Heart right ventricle (tissue), 16 donors: ENCODE data around the gene GMDS. TPM values are rescaled to one million over a fixed set of nuclear protein-coding genes. Genes with fewer than 3 reads are reported as not detected.

Experiments used
- ATAC-seq, 8 donors: fragments of 200-7000 bp; cut with Tn5 transposase; one replicate each; pipeline ENCODE4 v1.9.1; 2020; ENCODE audit warnings: mild to moderate bottlenecking in 8 of 8, moderate library complexity in 8 of 8, moderate number of reproducible peaks in 1 of 8
- DNase-seq, 2 donors: peaks; one replicate each; pipeline ENCODE4 v3.0.0-alpha.2; 2020
- H3K27ac ChIP-seq, 10 donors: fragments of 200-600 bp; sonication (generic) in 2 of 10; one replicate each; pipeline versions ENCODE4 v1.5.0 to v1.8.0; 2020 to 2022; ENCODE audit warnings: mild to moderate bottlenecking in 3 of 10
- H3K27me3 ChIP-seq, 7 donors: fragments of 200-600 bp; one replicate each; pipeline ENCODE4 v1.8.0; 2021 to 2022; ENCODE audit warnings: mild to moderate bottlenecking in 2 of 7
- H3K36me3 ChIP-seq, 9 donors: fragments of 200-600 bp; sonication (generic) in 1 of 9; one replicate each; pipeline versions ENCODE4 v1.5.0 to v1.8.0; 2020 to 2022; ENCODE audit warnings: mild to moderate bottlenecking in 2 of 9
- H3K4me1 ChIP-seq, 9 donors: fragments of 200-600 bp; sonication (generic) in 1 of 9; one replicate each; pipeline versions ENCODE4 v1.5.0 to v1.8.0; 2020 to 2022; ENCODE audit warnings: mild to moderate bottlenecking in 4 of 9
- H3K4me3 ChIP-seq, 10 donors: fragments of 200-600 bp; sonication (generic) in 2 of 10; one replicate each; pipeline versions ENCODE4 v1.5.0 to v1.8.0; 2020 to 2022; ENCODE audit warnings: mild to moderate bottlenecking in 7 of 10, moderate library complexity in 2 of 10
- H3K9me3 ChIP-seq, 11 donors: fragments of 200-600 bp in 10 of 11; sonication (generic) in 2 of 11; one replicate each; pipeline versions ENCODE4 v1.5.0 to v1.8.0; 2013 to 2022; ENCODE audit warnings: mild to moderate bottlenecking in 2 of 11, control low read depth in 1 of 11, moderate library complexity in 1 of 11
- CTCF ChIP-seq, 9 donors: fragments of 200-600 bp; sonication (generic) in 2 of 9; IDR thresholded peaks; one replicate each; pipeline versions ENCODE4 v1.5.0 to v1.8.0; 2021 to 2022; ENCODE audit warnings: antibody characterized with exemption in 9 of 9, mild to moderate bottlenecking in 5 of 9, moderate library complexity in 1 of 9
- WGBS, 2 donors: extraction: QIAGEN DNeasy Blood & Tissue Kit; methylation state at CpG; one replicate each; pipeline ENCODE4 v1.1.7; 2013; ENCODE audit warnings: inconsistent platforms in 1 of 2; 5-methylcytosine and 5-hydroxymethylcytosine counted together
- intact Hi-C, 10 donors: fragments of 100-400 bp; cut with DNase I; formaldehyde crosslinking; loops; one replicate each; pipeline versions ENCODE4 v1.11.1 to v1.14.2; 2022
- polyA plus RNA-seq, 2 donors: library from polyadenylated mRNA; stranded (reverse); fragments of 200-250 nt; gene quantifications; one replicate each; pipeline ENCODE4 v1.2.3, GENCODE V29; 2013
- total RNA-seq, 10 donors: library from RNA; stranded (reverse); fragmentation: NEBNext Ultra II Directional in 3 of 10; extraction: Animal tissue kit (Norgen Biotek cat#: 25700) in 3 of 10; gene quantifications; one replicate each; pipeline versions ENCODE4 v1.2.1 to v1.2.4, GENCODE V29; 2021 to 2023
- donor health status: Arrhythmogenic right ventricular cardiomyopathy.
- donor health status: ischemic (EF 13 %, LVEDD 7.1; RV severe dilation, severe dysfunction).
- donor health status: healthy with polysubstance abuse.
- donor health status: DM: no; HTN: yes; CAD: no.
- donor health status: DM: no; HTN: no; CAD: no.
- donor health status: ischemic (EF 25% LVEDD 6.9; RV normal size, moderate dysfunction).
- donor health status: ischemic (EF 25% LVEDD 5.7; RV mildly dilated, moderate dysfunction).
- donor health status: healthy.
- donor health status: DM: yes; HTN: yes; CAD: no.
- donor health status: Ischemic cardiomyopathy.
- donor health status: ischemic (EF 35%, LVEDD 5.7; RV mildly dilated, moderate dysfunction).
- donor health status: nonischemic (EF 11% LVEDD 7.7; RV severe dilation, severe dysfunction).
- donor health status: DM: yes; HTN: yes; CAD: no.
- donor health status: PGD.
- donor health status: ischemic (EF 29% LVEDD 5.4; RV normal size, mild dysfunction).
- donor health status: nonischemic (EF 23%, LVEDD 6.1; RV moderate dilation, normal function).

GMDS gene
- total and polyA plus RNA-seq, 12 donors = 5.0 to 10.6 (median 6.9) TPM

- Histone ChIP-seq H3K4me3 (no peak overlapping the region), H3K27me3 (no peaks in the 10 kb centered on the region), H3K4me1 (no peaks in the 10 kb centered on the region), H3K27ac (no peak overlapping the region), H3K9me3 (no peaks in the 10 kb centered on the region), H3K36me3 (no peaks in the 10 kb centered on the region)
- ATAC-seq = no peak
- intact Hi-C loops = no loop called here
- TF ChIP-seq CTCF (IDR thresholded peaks at IDR 0.05) = no peak
- no peak for DNase-seq
- 85 to 91% methylated on average over 10 of the region's 10 CpGs for WGBS, 2 donors
Observed at GRCh38 chr6:1925743-1926430, 319.5 kb downstream of the GMDS start.

GRCh38 chr6:1923449-1923848 is 322.0 kb downstream of the GMDS start:
- H3K4me3 ChIP-seq = no peak overlapping the region
- ATAC-seq = no peak
- H3K27ac ChIP-seq = no peak overlapping the region
- intact Hi-C loops = loop anchor here in 1 of 10 donors (2.0 kb wide), 1 partner anchor 29 kb away; no protein-coding TSS in a partner anchor
- no peaks in the 10 kb centered on the region for H3K36me3 ChIP-seq
- no peaks in the 10 kb centered on the region for H3K9me3 ChIP-seq
- no peak for TF ChIP-seq CTCF (IDR thresholded peaks at IDR 0.05)
- no peaks in the 10 kb centered on the region for H3K27me3 ChIP-seq
- DNase-seq = no peak
- H3K4me1 ChIP-seq = no peaks in the 10 kb centered on the region
- 96 to 97% methylated on average over 14 of the region's 14 CpGs for WGBS, 2 donors

- Histone ChIP-seq H3K4me3 (no peak overlapping the region), H3K9me3 (no peaks in the 10 kb centered on the region), H3K27ac (no peak overlapping the region), H3K4me1 (no peaks in the 10 kb centered on the region), H3K27me3 (no peaks in the 10 kb centered on the region), H3K36me3 (no peaks in the 10 kb centered on the region)
- intact Hi-C loops = no loop called here
- DNase-seq (no peak), ATAC-seq (no peak)
- 78 to 86% methylated on average over 9 of the region's 9 CpGs for WGBS, 2 donors
- no peak for TF ChIP-seq CTCF (IDR thresholded peaks at IDR 0.05)
Observed at GRCh38 chr6:1917626-1918371, 327.6 kb downstream of the GMDS start.

- ATAC-seq (no peak), DNase-seq (no peak)
- Histone ChIP-seq H3K36me3 (no peaks in the 10 kb centered on the region), H3K4me1 (no peaks in the 10 kb centered on the region), H3K27me3 (no peaks in the 10 kb centered on the region), H3K4me3 (no peak overlapping the region), H3K27ac (no peak overlapping the region), H3K9me3 (no peaks in the 10 kb centered on the region)
- intact Hi-C loops = no loop called here
- WGBS, 2 donors = 87% methylated on average over 8 of the region's 8 CpGs
- TF ChIP-seq CTCF (IDR thresholded peaks at IDR 0.05) = no peak
Observed at GRCh38 chr6:1916334-1917070, 328.9 kb downstream of the GMDS start.
